GM12892 (cell line): Measurements from ENCODE around the gene PIGP.

Experiments
- POLR2A ChIP-seq: IDR thresholded peaks from 2 replicates; pipeline ENCODE4 v1.6.1; 2011; ENCODE audit warnings: low read depth, low read length, control low read depth
- POLR2AphosphoS5 ChIP-seq: IDR thresholded peaks from 2 replicates; pipeline ENCODE4 v1.6.1; 2011; ENCODE audit warnings: low read depth, low read length, control low read depth

- TF ChIP-seq POLR2A (no peak), POLR2AphosphoS5 (no peak)
These were observed 9.5 kb upstream of the PIGP start for GRCh38 chr21:37082375-37082774.
